ENCODE data around the gene USP12. TPM values are rescaled to one million over a fixed set of nuclear protein-coding genes. Genes with fewer than 3 reads are reported as not detected.
"Not testable (repeated sequence)": the region's sequence is repeated elsewhere in the genome, so short reads cannot be mapped to it uniquely, and the experiment has no call there.

The USP12 gene
- total RNA-seq, 2 donors from 2014 or later: 22.6 to 40.5 TPM

DNA sequence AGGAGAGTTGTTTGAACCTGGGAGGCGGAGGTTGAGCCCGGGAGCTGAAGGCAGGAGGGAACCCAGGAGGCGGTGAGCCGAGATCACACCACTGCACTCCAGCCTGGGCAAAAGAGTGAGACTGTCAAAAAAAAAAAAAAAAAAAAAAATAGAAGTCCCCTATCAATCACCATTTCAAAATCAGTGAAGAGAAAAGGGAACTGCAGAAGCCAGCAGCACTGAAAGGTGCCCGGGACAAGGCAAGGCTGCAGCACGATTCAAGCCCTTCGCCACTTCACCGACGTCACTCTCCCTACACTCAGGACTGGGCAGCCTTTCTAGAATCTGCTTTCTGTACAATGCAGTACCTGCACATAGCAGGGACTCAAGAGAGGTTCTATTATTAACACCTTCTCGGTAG is 21.9 kb upstream of the USP12 start:
- no peaks in the 10 kb centered on the region for H3K27me3 ChIP-seq (replicated peaks; ENCODE audit: insufficient read depth)
- H3K27ac ChIP-seq: no peak overlapping the region
- no peaks in the 10 kb centered on the region for H3K9me3 ChIP-seq
- no peak overlapping the region for H3K4me3 ChIP-seq
- H3K4me1 ChIP-seq (ENCODE audit: control insufficient read depth in 1 of 2, low read depth in 2 of 2): no peaks in the 10 kb centered on the region
- TF ChIP-seq, protein P1, sequence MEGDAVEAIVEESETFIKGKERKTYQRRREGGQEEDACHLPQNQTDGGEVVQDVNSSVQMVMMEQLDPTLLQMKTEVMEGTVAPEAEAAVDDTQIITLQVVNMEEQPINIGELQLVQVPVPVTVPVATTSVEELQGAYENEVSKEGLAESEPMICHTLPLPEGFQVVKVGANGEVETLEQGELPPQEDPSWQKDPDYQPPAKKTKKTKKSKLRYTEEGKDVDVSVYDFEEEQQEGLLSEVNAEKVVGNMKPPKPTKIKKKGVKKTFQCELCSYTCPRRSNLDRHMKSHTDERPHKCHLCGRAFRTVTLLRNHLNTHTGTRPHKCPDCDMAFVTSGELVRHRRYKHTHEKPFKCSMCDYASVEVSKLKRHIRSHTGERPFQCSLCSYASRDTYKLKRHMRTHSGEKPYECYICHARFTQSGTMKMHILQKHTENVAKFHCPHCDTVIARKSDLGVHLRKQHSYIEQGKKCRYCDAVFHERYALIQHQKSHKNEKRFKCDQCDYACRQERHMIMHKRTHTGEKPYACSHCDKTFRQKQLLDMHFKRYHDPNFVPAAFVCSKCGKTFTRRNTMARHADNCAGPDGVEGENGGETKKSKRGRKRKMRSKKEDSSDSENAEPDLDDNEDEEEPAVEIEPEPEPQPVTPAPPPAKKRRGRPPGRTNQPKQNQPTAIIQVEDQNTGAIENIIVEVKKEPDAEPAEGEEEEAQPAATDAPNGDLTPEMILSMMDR (IDR thresholded peaks at IDR 0.05): no peak
- no peak for DNase-seq (ENCODE audit: low spot score)
- ATAC-seq (ENCODE audit: insufficient number of reproducible peaks, low FRiP score, low read depth): no peak
- no peaks in the 10 kb centered on the region for H3K36me3 ChIP-seq

DNA sequence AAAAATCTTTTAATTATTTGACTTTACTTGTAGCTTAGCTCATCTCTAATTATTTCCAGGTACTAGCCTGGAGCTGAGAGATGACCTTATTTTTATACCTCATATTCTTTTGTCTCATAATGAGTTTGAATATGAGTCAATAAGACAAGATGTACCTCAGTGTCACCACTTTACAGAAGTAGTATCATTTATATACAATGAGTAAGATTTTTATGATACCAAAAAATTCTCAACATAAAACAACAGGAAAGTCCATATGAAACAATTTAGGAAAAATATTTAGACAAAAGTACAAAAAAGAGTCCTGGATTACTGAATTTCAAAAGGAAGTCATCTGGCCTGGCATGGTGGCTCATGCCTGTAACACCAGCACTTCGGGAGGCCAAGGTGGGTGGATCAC is 21.4 kb upstream of the USP12 start:
- DNase-seq (ENCODE audit: low spot score) (no peak), ATAC-seq (ENCODE audit: insufficient number of reproducible peaks, low FRiP score, low read depth) (no peak)
- TF ChIP-seq, protein P1 (IDR thresholded peaks at IDR 0.05): no peak
- Histone ChIP-seq H3K27me3 (replicated peaks; ENCODE audit: insufficient read depth) (no peaks in the 10 kb centered on the region), H3K9me3 (no peaks in the 10 kb centered on the region), H3K4me3 (no peak overlapping the region), H3K27ac (no peak overlapping the region), H3K4me1 (ENCODE audit: control insufficient read depth in 1 of 2, low read depth in 2 of 2) (no peaks in the 10 kb centered on the region), H3K36me3 (no peaks in the 10 kb centered on the region)

DNA sequence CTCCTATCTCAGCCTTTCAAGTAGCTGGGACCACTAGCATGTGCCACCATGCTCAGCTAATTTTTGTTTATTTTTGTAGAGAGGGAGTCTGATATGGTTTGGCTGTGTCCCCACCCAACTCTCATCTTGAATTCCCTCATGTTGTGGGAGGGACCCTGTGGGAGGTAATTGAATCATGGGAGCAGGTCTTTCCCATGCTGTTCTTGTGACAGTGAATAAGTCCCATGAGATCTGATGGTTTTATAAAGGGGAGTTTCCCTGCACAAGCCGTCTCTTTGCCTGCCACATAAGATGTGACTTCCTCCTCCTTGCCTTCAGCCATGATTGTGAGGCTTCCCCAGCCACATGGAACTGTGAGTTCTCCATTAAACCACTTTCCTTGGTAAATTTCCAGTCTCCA is 20.8 kb upstream of the USP12 start:
- H3K36me3 ChIP-seq; H3K9me3 ChIP-seq; DNase-seq (ENCODE audit: low spot score); ATAC-seq (ENCODE audit: insufficient number of reproducible peaks, low FRiP score, low read depth); H3K27ac ChIP-seq; H3K4me3 ChIP-seq; H3K4me1 ChIP-seq (ENCODE audit: control insufficient read depth in 1 of 2, low read depth in 2 of 2); H3K27me3 ChIP-seq (replicated peaks; ENCODE audit: insufficient read depth): not testable (repeated sequence)

DNA sequence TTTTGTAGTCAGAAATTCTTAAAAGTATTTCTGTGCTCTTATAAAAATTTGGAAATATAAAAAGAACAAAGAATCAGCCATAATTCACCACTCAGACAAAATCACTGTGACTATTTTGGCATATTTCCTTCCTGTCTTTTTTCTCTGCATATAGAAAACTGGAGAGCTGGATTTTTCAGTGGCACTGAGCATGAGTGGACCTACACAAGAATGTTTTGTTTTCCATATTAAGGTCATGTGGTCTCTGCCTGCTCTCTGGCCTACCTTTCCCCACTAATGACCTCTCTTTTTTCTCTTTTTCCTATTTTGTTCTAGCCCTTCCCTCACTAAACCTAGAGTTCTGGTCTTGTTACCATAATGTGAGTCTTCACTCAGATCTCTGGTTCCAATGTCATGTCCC is 17.6 kb upstream of the USP12 start:
- TF ChIP-seq, protein P1 (IDR thresholded peaks at IDR 0.05): no peak
- no peaks in the 10 kb centered on the region for H3K36me3 ChIP-seq
- ATAC-seq (ENCODE audit: insufficient number of reproducible peaks, low FRiP score, low read depth) (no peak), DNase-seq (ENCODE audit: low spot score) (no peak)
- H3K4me1 ChIP-seq (ENCODE audit: control insufficient read depth in 1 of 2, low read depth in 2 of 2): no peaks in the 10 kb centered on the region
- H3K4me3 ChIP-seq: no peak overlapping the region
- H3K9me3 ChIP-seq: no peaks in the 10 kb centered on the region
- H3K27me3 ChIP-seq (replicated peaks; ENCODE audit: insufficient read depth): no peaks in the 10 kb centered on the region
- no peak overlapping the region for H3K27ac ChIP-seq

DNA sequence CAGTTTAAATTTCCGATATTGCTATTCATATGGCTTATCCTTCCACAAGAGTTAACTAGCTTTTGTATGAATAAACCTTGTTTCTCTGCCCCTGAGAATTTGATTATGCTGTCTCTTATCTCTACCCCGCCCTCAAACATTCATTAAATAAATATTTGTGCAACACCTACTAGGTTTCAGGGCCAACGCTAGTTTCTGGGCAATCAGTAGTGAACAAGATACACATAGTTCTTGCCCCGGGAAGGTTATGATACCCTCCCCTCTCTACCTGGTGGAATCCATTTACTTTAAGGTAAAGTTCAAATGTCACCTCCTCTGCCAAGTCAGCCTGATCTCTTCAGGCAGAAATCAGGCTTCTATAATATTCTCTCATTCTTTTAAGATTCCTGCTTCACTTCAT is 16.6 kb upstream of the USP12 start:
- Histone ChIP-seq H3K27ac (no peak overlapping the region), H3K36me3 (no peaks in the 10 kb centered on the region), H3K4me3 (no peak overlapping the region), H3K4me1 (ENCODE audit: control insufficient read depth in 1 of 2, low read depth in 2 of 2) (peaks cover 0 to 5% of the 10 kb centered on the region in 2 donors), H3K9me3 (no peaks in the 10 kb centered on the region), H3K27me3 (replicated peaks; ENCODE audit: insufficient read depth) (no peaks in the 10 kb centered on the region)
- ATAC-seq (ENCODE audit: insufficient number of reproducible peaks, low FRiP score, low read depth) (no peak), DNase-seq (ENCODE audit: low spot score) (no peak)
- TF ChIP-seq, protein P1 (IDR thresholded peaks at IDR 0.05): no peak

DNA sequence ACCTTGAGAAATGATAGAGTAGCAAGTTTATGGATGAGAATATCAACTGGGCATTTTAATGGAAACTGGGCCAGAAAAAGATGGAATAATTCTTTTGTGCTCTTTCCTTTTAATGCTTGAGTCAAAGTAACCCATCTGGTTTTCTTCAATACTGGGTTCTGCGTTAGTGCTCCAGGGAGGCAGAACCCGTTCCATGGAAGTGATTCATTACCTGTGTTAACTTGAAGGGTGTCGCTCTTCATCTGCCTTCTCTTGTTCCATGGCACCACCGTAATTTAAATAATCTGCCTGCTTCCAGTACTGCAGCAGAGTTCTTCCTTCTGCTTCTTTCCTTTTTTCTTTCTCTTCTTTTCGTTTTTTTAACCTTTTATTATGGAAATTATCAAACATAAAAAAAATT is 14.7 kb upstream of the USP12 start:
- Histone ChIP-seq H3K4me3 (no peak overlapping the region), H3K27ac (no peak overlapping the region), H3K36me3 (no peaks in the 10 kb centered on the region), H3K27me3 (replicated peaks; ENCODE audit: insufficient read depth) (no peaks in the 10 kb centered on the region), H3K9me3 (no peaks in the 10 kb centered on the region), H3K4me1 (ENCODE audit: control insufficient read depth in 1 of 2, low read depth in 2 of 2) (peaks cover 0 to 11% of the 10 kb centered on the region in 2 donors)
- no peak for DNase-seq (ENCODE audit: low spot score)
- TF ChIP-seq, protein P1 (IDR thresholded peaks at IDR 0.05): no peak
- ATAC-seq (ENCODE audit: insufficient number of reproducible peaks, low FRiP score, low read depth): no peak
